ENCODE results near the gene PALB2.

The PALB2 gene

DNA sequence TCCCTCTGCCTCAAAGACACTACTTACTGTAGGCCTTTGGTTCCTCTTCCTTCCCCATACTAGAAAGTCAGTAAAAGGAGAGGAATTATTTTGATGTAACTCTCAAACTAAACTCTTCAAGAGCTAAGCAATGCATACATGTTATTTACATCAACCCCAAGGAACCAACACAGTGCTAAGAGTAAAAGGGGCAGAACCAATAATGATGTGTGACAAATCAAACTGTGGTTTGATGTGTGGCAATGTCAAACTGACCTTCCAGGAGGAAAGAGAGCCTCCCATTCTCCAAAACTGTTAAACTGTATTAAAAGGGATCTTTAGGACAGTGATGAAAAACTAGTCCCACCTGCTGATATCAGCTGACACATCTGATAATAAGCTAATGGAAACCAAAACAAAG lies 60.7 kb downstream of the PALB2 start:
- DNase-seq, result no peak

DNA sequence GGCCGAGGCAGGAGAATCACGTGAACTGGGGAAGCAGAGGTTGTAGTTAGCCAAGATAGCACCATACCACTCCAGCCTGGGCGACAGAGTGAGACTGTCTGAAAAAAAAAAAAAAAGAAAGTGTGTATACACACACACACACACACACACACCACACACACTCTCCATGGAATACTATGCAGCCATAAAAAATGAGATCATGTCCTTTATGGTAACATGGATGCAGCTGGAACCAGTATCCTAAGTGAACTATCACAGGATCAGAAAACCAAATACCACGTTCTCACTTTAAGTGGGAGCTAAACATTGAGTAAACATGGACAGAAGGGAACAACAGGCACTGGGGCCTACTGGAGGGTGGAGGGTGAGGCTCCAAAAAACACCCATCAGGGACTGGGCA lies 61.7 kb downstream of the PALB2 start:
- DNase-seq, result no peak

DNA sequence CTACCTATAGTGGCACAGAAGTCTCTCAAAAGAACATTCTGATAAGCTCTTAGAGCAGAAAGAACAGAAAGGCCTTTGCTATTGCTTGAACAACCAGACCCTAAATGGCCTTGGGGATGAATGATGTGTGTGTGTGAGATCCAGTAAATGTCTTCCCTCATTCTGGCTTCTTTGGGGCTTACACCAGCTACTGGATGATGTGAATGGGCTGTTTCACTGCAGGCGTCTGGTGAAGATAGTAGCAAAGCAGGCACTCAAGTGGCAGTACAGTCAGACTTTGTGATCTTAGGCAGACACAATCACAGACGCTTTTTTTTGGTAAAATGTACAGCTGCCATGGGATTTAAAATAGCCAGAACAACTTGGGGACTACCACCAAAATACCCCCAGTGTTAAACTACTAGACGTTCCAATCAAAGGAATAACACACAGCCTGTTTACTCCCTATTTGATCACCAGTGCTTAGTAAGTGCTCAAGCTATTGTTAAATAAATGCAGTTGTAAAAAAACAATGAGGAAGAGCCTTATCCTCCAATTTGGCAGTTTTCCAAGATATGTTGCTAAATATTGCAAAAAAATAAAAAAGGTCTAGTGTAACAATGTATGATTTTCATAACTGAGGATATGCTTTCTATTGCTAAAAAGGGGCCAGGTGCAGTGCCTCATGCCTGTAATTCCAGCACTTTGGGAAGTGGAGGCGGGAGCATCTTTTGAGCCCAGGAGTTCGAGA lies 62.8 kb downstream of the PALB2 start:
- no peak for DNase-seq

DNA sequence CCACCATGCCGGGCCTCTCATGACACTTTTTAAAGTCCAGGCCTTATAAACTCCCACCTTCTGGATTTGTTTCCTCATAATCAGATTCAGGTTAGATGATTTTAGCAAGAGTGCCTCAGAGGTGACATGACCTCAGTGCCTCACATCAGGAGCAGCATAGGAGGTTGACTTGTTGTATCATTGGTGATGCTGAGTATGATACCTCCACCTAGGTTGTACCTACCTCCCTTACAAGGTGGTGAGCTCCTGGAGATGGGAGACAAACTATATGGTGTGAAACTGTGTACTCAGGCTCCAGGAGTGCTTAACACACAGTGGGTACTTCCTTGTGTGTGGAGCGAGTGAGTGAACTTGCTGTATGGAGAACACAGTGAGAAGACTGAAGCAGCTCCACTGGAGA lies 63.6 kb downstream of the PALB2 start:
- no peak for DNase-seq

DNA sequence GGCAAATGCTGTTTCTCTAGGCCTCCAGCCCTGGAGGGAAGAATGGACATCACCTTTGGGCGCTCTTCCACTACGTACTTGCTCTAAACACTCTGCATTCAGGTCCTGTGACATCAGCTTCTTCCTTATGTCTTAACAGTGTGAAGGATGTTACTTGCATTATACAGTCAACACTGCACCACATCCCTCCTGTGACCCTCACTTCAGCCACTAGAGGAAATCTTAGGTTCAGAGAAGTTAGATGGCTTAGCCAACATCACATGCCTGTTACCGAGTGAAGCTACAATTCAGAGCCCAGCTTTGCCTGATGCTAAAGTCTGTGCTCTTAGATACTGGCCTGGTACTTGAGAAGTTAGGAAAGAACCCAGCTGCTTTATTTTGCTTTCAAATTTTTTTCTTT lies 65.3 kb downstream of the PALB2 start:
- no peak for DNase-seq

DNA sequence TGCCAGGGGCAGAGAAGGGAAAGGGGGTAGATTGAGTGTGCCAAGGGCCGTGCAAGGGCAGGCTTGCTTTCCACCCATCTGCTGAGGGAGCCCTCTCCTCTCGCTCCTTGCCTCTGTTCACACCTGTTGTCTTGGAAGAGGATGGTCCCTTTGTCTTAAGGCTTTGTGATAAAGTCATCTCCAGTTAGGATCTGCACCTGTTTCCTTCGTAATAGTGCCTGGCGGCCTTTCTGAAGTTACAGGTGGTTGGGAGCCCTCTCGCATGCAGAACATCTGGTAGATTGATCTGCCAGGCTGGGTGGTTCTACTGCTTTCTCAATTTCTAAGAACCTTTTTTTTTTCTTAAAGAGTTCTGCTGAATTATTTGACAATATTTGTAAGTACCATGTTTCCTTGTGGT lies 67.3 kb downstream of the PALB2 start:
- no peak for DNase-seq

DNA sequence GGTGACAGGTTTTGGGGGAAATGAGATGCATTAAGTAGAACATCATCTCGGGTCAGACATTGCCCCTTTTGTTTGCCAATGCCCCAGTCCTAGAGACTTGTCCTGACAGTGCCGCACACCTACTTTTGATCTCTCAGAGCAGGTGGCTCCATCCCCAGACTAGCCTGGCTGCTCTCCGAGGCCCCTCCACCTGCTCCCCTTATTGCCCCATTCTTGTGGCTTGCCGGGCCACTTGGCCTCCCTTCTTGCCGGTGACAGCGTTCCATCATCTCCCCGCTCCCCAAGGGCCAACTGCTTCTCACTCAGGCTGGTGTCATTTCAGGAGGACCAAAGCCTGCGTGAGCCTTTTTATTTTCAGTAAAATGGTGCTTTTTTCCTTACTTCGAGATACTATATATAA lies 68.7 kb downstream of the PALB2 start:
- DNase-seq, result no peak

DNA sequence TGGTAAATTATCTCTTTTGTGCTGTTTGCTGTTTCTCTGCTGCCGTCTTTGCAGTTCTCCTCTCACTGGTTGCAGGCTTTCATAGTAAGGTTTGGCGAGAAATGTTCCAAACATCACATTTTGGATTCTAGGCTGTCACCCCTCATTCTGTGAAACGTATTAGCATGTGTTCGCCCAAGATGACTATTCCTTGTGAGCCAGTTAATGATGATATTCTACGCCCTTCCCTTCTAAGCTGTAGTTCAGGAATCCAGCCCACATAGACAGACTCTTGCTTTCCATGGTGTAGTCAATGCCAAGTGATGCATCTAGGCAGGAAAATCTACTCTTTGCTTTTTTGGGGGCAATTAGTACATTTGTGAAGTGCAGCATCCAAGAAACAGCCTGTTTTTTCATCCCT lies 69.2 kb downstream of the PALB2 start:
- no peak for DNase-seq

DNA sequence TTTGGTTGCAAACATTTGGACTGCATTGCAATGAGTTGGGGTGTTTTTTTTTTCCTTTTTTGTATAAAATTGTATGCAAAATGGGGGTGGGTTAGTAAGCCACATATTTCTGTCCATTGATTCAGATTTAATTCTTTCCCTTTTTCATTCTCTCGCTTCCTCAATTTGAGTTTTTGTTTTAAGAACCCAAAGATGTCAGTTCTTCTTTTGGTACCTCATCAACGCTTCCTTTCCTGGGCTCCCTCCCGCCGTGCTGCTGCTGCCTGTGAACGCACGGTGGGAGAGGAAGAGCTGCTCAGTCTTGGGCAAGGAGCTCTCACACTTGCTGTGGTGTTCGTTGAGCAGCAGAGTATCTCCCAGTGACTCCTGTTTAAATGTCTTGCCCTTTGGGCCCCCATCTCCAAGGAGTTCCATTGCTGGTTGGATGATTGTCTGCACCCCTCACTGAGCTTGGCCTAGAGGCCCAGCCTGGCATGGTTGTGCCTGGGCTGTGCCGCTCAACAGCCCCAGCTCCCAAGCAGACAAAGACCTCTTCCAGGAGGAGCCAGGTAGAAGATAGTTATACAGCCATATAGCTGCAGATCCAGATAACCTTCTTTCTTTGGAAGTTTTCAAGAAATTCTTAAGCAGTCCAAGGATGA lies 70.0 kb downstream of the PALB2 start:
- DNase-seq, result no peak

DNA sequence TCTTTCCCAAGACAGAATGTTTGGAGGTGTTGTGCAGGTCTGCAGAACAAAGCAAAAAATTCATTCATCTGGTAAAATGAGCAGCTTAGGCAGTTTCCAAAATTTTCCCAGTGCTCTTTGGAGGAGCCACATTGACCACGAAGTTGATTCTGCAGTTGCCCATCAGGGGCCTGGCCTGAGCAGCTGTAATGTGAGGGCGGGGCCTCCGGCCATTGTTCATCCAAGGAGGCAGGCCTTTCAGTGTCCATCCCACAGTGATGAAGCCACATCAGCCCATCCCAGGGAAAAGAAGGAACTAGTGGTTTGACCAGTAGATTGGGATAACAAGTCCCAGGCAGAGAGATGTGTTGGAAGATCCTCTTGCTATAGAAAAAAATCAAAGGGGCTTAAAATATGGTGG lies 73.5 kb downstream of the PALB2 start:
- DNase-seq, result no peak

DNA sequence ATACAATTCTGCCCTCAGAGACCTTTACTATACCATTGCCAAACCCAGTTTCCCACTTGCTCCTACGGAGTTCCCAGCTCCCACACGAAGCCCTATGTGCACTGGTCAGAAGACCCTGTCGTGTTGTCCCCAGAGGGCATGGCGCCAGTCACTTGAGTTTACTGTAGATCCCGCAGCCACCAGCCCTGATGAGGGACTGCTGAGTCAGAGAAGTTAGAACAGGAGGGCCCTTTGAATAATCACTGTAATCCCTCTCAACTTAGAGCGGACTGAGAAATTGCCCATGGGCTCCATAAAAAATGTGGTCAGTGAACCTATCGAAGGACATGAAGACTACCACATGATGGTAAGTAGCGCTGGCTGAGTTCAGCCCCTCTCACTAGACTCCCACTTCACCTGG lies 74.4 kb downstream of the PALB2 start:
- DNase-seq, result no peak

DNA sequence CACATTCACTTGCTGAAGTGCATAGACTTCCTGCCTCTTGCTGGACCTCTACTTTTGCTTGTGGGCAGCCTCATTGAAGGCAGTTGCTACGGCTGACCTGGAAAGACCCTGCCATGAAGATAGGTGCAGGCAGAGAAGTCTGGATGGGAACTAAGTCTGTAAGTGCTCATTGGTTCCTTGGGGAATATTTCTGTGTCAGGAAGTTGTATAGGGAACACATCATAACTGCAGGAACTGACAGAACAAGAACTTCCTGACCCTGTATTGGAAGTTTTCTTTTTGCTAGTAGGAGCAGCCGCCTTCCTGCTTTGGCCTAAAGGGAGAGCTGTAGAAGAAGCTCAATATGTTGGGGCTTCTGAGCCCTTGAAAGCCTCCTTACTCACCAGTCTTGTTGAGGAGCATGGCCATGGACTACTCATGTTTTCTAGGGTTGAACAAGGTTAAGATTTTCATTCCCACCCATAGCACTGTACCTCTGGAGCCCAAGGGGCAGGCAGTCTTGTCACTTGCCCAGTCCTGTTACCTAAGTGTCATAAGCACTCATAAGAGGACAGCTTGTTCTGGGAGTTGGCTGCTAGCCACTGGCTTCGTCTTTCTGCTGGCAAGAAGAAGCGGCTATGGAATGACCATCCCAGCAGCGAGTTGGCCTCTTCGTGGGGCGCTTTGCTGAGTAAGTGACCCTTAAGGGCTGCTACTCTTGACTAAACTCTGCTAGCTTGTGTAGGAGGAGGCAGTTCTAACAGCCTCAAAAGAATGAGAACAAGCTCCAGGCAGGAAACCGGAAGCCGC lies 76.3 kb downstream of the PALB2 start:
- DNase-seq, result no peak

DNA sequence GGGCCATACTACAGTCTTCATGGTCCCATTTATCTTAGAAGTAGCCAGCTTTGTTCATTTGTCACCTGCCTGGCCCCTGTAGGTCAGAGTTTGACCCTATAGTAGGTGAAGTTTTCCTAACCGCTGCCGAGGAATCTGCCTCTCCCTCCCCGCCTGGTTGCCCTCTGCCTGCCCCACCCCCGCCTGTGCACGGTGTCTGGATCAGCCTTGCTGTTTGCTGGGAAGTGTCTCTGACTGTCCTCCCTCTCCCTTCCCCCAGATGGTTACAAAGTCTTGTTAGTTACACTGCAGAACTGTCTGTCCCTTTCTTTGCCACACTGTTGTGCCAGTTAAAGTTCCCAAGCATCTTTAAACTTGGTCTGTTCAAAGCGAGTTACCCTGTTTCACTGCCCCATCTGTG lies 77.9 kb downstream of the PALB2 start:
- DNase-seq, result no peak

DNA sequence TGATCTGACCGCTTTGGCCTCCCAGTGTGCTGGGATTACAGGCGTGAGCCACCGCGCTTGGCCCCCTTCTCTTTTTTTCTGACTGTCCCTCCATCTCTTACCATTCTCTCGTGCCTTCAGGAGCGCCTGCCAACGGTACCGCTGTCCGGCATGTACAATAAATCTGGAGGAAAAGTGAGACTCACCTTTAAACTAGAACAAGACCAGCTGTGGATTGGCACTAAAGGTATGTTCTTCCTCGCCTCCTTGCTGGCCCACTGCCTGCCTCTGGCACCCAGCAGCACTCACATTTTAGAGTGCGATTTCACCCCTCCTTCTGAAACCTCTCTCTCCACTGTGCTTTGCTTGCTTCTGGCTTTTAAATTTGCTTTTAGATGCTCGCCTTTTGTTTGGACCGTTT lies 78.6 kb downstream of the PALB2 start:
- no peak for DNase-seq

DNA sequence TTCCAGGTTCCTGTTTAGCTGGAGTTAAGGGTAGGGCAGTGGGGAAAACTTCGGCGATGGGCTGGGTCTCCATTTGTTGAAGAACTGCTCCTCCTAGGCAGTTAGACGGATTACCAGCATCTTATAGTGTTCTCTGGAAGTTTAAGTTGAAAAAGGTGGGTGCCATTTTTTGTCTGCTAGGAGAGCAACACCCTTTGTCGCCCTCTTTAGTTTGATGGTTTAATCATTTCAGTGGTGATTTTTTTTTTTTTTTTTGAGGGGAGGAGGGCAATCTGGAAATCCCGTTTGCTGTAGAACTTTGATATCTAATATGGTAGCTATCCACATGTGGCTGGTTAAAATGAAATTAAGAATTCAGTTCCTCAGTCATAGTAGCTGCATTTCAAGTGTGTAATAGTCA lies 79.5 kb downstream of the PALB2 start:
- DNase-seq, result no peak

DNA sequence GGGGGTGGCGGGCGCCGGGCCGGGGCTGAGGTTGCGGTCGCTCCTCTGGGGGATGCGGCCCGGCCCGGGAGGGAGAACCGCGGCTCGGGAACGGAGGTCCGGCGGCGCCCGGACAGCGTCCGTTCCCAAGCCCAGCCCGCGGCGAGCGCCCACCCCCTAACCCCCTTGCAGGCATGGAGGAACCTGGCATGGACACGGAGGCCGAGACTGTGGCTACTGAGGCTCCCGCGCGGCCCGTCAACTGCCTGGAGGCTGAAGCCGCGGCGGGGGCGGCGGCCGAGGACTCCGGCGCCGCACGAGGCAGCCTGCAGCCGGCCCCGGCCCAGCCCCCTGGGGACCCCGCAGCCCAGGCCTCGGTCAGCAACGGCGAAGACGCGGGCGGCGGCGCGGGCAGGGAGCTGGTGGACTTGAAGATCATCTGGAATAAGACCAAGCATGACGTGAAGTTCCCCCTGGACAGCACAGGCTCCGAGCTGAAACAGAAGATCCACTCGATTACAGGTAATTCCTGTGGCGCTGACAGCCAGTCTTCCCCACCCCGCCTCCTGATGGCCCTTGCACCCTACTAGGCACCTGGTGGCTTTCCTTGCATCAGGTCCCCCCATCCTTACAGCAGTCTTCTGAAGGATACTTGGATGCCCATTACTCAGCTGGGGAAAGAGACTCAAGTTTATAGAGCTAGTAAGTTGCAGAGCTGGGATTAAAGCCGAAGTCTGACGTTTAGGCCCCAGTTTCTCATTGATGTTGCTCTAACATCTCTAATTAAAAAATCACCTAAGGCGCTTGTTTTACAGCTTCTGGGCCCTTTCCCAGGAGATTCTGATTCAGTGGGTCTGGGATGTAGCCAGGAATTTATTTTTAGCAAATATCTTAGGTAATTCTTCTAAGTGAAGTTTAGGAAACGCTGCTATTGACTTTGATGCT lies 83.1 kb downstream of the PALB2 start:
- peak; percentile 19 for DNase-seq

DNA sequence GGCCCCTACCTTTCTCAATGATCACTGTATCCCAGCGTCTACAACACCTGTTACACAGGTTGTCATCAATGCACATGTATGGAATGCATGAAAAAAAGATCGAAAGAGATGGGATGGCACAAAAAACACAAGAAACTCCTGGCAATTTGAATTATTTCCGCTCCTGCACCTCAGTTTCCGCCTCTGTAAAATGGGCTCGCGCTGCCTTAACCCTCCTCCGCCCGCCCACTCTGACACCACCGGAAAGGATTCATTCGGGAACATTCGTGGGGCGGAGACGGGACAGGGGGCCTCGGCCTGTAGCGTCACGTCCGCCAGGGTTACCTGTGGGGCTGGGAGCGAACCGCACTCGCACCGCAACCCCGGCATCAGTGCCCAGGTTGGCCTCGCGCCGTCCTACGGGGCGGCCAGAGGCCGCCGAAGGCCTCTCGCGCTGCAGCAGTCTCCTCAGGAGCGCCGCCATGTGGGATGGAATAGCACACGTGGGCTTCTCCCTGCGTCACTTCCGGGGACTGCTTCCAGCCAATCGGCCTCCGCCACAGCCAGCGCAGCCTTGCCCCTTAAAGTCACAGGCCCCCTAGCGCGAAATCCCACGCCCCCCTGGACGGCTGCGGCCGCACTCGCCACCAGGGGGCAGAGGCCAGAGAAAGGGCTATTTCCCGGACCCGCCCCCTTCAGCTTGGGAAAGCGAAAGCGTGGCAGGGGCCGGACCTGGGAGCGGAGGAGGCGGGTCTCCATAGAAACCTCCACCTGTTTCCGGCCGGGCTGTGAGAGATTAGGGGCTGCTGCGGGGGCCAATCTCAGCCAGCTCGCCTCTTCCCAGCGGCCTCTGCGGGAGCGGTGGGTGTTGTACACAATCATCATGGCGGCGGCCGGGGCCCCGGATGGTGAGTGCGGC lies 84.0 kb downstream of the PALB2 start, which contains the start of the genes EARS2 and UBFD1:
Gene EARS2 (minus strand): TSS at position 470 of the 898 bp plus-strand sequence. CDS start 7 bp downstream, at position 463.
Gene UBFD1 (plus strand): TSS at position 847 of the 898 bp plus-strand sequence. CDS start 16 bp downstream, at position 863.
- DNase-seq, result peak; percentile 98

DNA sequence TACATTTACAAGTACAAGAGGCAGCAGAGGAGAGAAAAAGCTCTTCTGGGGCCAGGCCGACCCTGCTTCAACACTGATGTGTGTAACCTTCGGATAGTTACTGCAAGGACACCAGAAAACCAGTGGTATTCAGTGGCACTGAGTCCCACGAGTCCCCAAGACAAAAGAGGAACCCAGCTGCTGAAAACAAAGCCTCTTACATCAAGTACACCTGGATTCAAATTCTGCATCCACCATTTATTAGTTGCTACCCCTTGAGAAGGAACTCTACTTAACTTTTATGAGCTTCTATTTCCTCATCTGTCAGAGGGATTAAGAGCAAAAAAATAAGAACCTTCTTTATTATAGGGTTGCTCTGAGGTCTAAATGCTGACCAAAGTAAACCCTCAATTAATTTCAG lies 86.6 kb downstream of the PALB2 start:
- no peak for DNase-seq
